Activated naive CD4-positive, alpha-beta T cell treated with anti-CD3 and anti-CD28 coated beads, Interleukin-2, amount 50 U/mL, for 24 hours (primary cell): Measurements from ENCODE around the gene NIPAL4.
"Not testable (repeated sequence)": the region's sequence is repeated elsewhere in the genome, so short reads cannot be mapped to it uniquely, and the experiment has no call there.

ENCODE experiments used
- H3K27ac Mint-ChIP-seq: one replicate; pipeline ENCODE4 v1.8.0; 2021; ENCODE audit warnings: mild to moderate bottlenecking, mixed read lengths
- H3K27me3 Mint-ChIP-seq: one replicate; pipeline ENCODE4 v1.8.0; 2021; ENCODE audit warnings: mixed read lengths
- H3K36me3 Mint-ChIP-seq: one replicate; pipeline ENCODE4 v1.8.0; 2021; ENCODE audit warnings: mixed read lengths
- H3K4me1 Mint-ChIP-seq: one replicate; pipeline ENCODE4 v1.8.0; 2021; ENCODE audit warnings: mixed read lengths
- H3K4me3 Mint-ChIP-seq: one replicate; pipeline ENCODE4 v1.8.0; 2021; ENCODE audit warnings: mild to moderate bottlenecking, mixed read lengths
- H3K9me3 Mint-ChIP-seq: one replicate; pipeline ENCODE4 v1.8.0; 2021; ENCODE audit warnings: mixed read lengths

Gene NIPAL4

GRCh38 chr5:157475432-157475831, 15.4 kb downstream of the NIPAL4 start:
- H3K27me3 Mint-ChIP-seq = no peaks in the 10 kb centered on the region
- no peak overlapping the region for H3K27ac Mint-ChIP-seq
- H3K4me3 Mint-ChIP-seq = no peak overlapping the region
- no peaks in the 10 kb centered on the region for H3K36me3 Mint-ChIP-seq
- no peaks in the 10 kb centered on the region for H3K4me1 Mint-ChIP-seq
- H3K9me3 Mint-ChIP-seq = no peaks in the 10 kb centered on the region

GRCh38 chr5:157476702-157477408, 16.8 kb downstream of the NIPAL4 start:
- Mint-ChIP-seq H3K27ac (no peak overlapping the region), H3K27me3 (no peaks in the 10 kb centered on the region), H3K4me3 (no peak overlapping the region), H3K9me3 (no peaks in the 10 kb centered on the region), H3K4me1 (no peaks in the 10 kb centered on the region), H3K36me3 (no peaks in the 10 kb centered on the region)

GRCh38 chr5:157477814-157478494, 17.9 kb downstream of the NIPAL4 start:
- H3K4me1 Mint-ChIP-seq = no peaks in the 10 kb centered on the region
- H3K4me3 Mint-ChIP-seq = no peak overlapping the region
- no peaks in the 10 kb centered on the region for H3K27me3 Mint-ChIP-seq
- no peaks in the 10 kb centered on the region for H3K36me3 Mint-ChIP-seq
- no peaks in the 10 kb centered on the region for H3K9me3 Mint-ChIP-seq
- no peak overlapping the region for H3K27ac Mint-ChIP-seq

GRCh38 chr5:157478726-157479125, 18.7 kb downstream of the NIPAL4 start:
- Mint-ChIP-seq H3K27me3 (no peaks in the 10 kb centered on the region), H3K4me1 (no peaks in the 10 kb centered on the region), H3K27ac (no peak overlapping the region), H3K9me3 (no peaks in the 10 kb centered on the region), H3K4me3 (no peak overlapping the region), H3K36me3 (no peaks in the 10 kb centered on the region)

- Mint-ChIP-seq H3K4me3 (no peak overlapping the region), H3K27ac (no peak overlapping the region), H3K36me3 (no peaks in the 10 kb centered on the region), H3K9me3 (no peaks in the 10 kb centered on the region), H3K4me1 (no peaks in the 10 kb centered on the region), H3K27me3 (no peaks in the 10 kb centered on the region)
These were observed 19.2 kb downstream of the NIPAL4 start for GRCh38 chr5:157479166-157479565.

GRCh38 chr5:157479612-157480510, 19.8 kb downstream of the NIPAL4 start:
- Mint-ChIP-seq H3K4me1 (no peaks in the 10 kb centered on the region), H3K36me3 (no peaks in the 10 kb centered on the region), H3K9me3 (no peaks in the 10 kb centered on the region), H3K4me3 (no peak overlapping the region), H3K27me3 (no peaks in the 10 kb centered on the region), H3K27ac (no peak overlapping the region)

GRCh38 chr5:157481265-157481664, 21.3 kb downstream of the NIPAL4 start:
- H3K4me3 Mint-ChIP-seq = no peak overlapping the region
- no peaks in the 10 kb centered on the region for H3K27me3 Mint-ChIP-seq
- no peaks in the 10 kb centered on the region for H3K4me1 Mint-ChIP-seq
- H3K9me3 Mint-ChIP-seq = no peaks in the 10 kb centered on the region
- no peaks in the 10 kb centered on the region for H3K36me3 Mint-ChIP-seq
- H3K27ac Mint-ChIP-seq = no peak overlapping the region

GRCh38 chr5:157481666-157482065, 21.7 kb downstream of the NIPAL4 start:
- H3K27ac Mint-ChIP-seq = no peak overlapping the region
- no peaks in the 10 kb centered on the region for H3K9me3 Mint-ChIP-seq
- H3K27me3 Mint-ChIP-seq = no peaks in the 10 kb centered on the region
- no peaks in the 10 kb centered on the region for H3K4me1 Mint-ChIP-seq
- H3K36me3 Mint-ChIP-seq = no peaks in the 10 kb centered on the region
- no peak overlapping the region for H3K4me3 Mint-ChIP-seq

- not testable (repeated sequence) for H3K4me1 Mint-ChIP-seq, H3K4me3 Mint-ChIP-seq, H3K27me3 Mint-ChIP-seq, H3K9me3 Mint-ChIP-seq, H3K27ac Mint-ChIP-seq, H3K36me3 Mint-ChIP-seq
These were observed 22.7 kb downstream of the NIPAL4 start for GRCh38 chr5:157482702-157483101.

- H3K36me3 Mint-ChIP-seq = no peaks in the 10 kb centered on the region
- no peak overlapping the region for H3K4me3 Mint-ChIP-seq
- H3K27ac Mint-ChIP-seq = no peak overlapping the region
- H3K9me3 Mint-ChIP-seq = no peaks in the 10 kb centered on the region
- H3K4me1 Mint-ChIP-seq = peaks cover 4% of the 10 kb centered on the region
- no peaks in the 10 kb centered on the region for H3K27me3 Mint-ChIP-seq
These were observed 24.8 kb downstream of the NIPAL4 start for GRCh38 chr5:157484768-157485167.

GRCh38 chr5:157485340-157485739, 25.3 kb downstream of the NIPAL4 start:
- H3K4me1 Mint-ChIP-seq = peaks cover 4% of the 10 kb centered on the region
- no peaks in the 10 kb centered on the region for H3K36me3 Mint-ChIP-seq
- H3K27me3 Mint-ChIP-seq = no peaks in the 10 kb centered on the region
- H3K9me3 Mint-ChIP-seq = no peaks in the 10 kb centered on the region
- no peak overlapping the region for H3K4me3 Mint-ChIP-seq
- H3K27ac Mint-ChIP-seq = no peak overlapping the region

GRCh38 chr5:157485811-157486210, 25.8 kb downstream of the NIPAL4 start:
- no peaks in the 10 kb centered on the region for H3K36me3 Mint-ChIP-seq
- H3K27me3 Mint-ChIP-seq = no peaks in the 10 kb centered on the region
- H3K27ac Mint-ChIP-seq = no peak overlapping the region
- H3K4me3 Mint-ChIP-seq = no peak overlapping the region
- no peaks in the 10 kb centered on the region for H3K9me3 Mint-ChIP-seq
- peaks cover 4% of the 10 kb centered on the region for H3K4me1 Mint-ChIP-seq

- H3K27ac Mint-ChIP-seq = no peak overlapping the region
- H3K4me1 Mint-ChIP-seq = peaks cover 4% of the 10 kb centered on the region
- no peak overlapping the region for H3K4me3 Mint-ChIP-seq
- H3K27me3 Mint-ChIP-seq = no peaks in the 10 kb centered on the region
- H3K9me3 Mint-ChIP-seq = no peaks in the 10 kb centered on the region
- no peaks in the 10 kb centered on the region for H3K36me3 Mint-ChIP-seq
These were observed 26.2 kb downstream of the NIPAL4 start for GRCh38 chr5:157486221-157486681.

- H3K27ac Mint-ChIP-seq = no peak overlapping the region
- no peaks in the 10 kb centered on the region for H3K27me3 Mint-ChIP-seq
- H3K36me3 Mint-ChIP-seq = no peaks in the 10 kb centered on the region
- peaks cover 4% of the 10 kb centered on the region for H3K4me1 Mint-ChIP-seq
- H3K4me3 Mint-ChIP-seq = no peak overlapping the region
- H3K9me3 Mint-ChIP-seq = no peaks in the 10 kb centered on the region
These were observed 26.8 kb downstream of the NIPAL4 start for GRCh38 chr5:157486861-157487260.

GRCh38 chr5:157487358-157487757, 27.3 kb downstream of the NIPAL4 start:
- Mint-ChIP-seq H3K27ac (no peak overlapping the region), H3K4me1 (peaks cover 4% of the 10 kb centered on the region), H3K27me3 (no peaks in the 10 kb centered on the region), H3K9me3 (no peaks in the 10 kb centered on the region), H3K4me3 (no peak overlapping the region), H3K36me3 (no peaks in the 10 kb centered on the region)
